CD4-positive, alpha-beta T cell treated with Interleukin-4 for 1 hour (primary cell): ENCODE measurements around the gene OSTF1.

Experiments used
- DNase-seq, 2 donors: peaks; one replicate each; pipeline ENCODE4 v3.0.0-alpha.2; 2020 to 2022

The OSTF1 gene

GRCh38 chr9:75169623-75170022 lies 81.3 kb downstream of the OSTF1 start:
- no peak for DNase-seq

- no peak for DNase-seq
These were observed 82.6 kb downstream of the OSTF1 start for GRCh38 chr9:75170898-75171360.

GRCh38 chr9:75175395-75175794 lies 87.1 kb downstream of the OSTF1 start:
- DNase-seq, result no peak

- DNase-seq, result no peak
These were observed 87.7 kb downstream of the OSTF1 start for GRCh38 chr9:75176037-75176436.

- DNase-seq, result no peak
These were observed 93.4 kb downstream of the OSTF1 start for GRCh38 chr9:75181750-75182149.

GRCh38 chr9:75183306-75183705 lies 95.0 kb downstream of the OSTF1 start:
- no peak for DNase-seq

- DNase-seq, result no peak
These were observed 96.2 kb downstream of the OSTF1 start for GRCh38 chr9:75184471-75184870.

- DNase-seq, result peak; percentile 37 to 56
These were observed 97.4 kb downstream of the OSTF1 start for GRCh38 chr9:75185585-75186170.

GRCh38 chr9:75186767-75187380 lies 98.6 kb downstream of the OSTF1 start:
- peak in 1 of 2 donors; percentile 62 for DNase-seq

- DNase-seq, result no peak
These were observed 100.4 kb downstream of the OSTF1 start for GRCh38 chr9:75188756-75189155.

- peak in 1 of 2 donors; percentile 10 for DNase-seq
These were observed 102.4 kb downstream of the OSTF1 start for GRCh38 chr9:75190762-75191161.
